Cortex of kidney (tissue), 1 donor: ENCODE results near the gene GPR173.

Source experiments
- DNase-seq: peaks from one replicate; lab custom pipeline; 2025; lab: John Stamatoyannopoulos, UW

Gene GPR173

GRCh38 chrX:53089224-53089842, 40.7 kb downstream of the GPR173 start:
- DNase-seq: no peak

DNA sequence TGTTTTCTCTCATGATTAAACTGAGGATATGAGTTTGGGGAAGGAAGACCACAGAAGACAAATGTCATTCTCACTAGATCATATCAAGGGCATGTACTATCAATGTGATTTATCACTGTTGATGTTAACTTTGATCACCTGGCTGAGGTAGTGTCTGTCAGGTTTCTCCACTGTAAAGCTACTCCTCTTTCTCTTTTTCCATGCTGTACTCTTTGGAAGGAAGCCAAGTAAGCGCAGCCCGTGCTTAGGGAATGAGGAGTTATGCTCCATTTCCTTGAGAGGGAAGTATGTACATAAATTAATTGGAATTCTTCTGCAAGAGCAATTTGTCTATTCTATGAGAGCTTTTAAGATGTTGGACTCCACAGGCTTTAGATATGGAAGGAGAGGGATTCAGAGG, 41.3 kb downstream of the GPR173 start:
- DNase-seq: no peak

GRCh38 chrX:53091354-53091753, 42.8 kb downstream of the GPR173 start:
- DNase-seq: no peak

GRCh38 chrX:53093177-53093655, 44.6 kb downstream of the GPR173 start:
- DNase-seq: no peak

DNA sequence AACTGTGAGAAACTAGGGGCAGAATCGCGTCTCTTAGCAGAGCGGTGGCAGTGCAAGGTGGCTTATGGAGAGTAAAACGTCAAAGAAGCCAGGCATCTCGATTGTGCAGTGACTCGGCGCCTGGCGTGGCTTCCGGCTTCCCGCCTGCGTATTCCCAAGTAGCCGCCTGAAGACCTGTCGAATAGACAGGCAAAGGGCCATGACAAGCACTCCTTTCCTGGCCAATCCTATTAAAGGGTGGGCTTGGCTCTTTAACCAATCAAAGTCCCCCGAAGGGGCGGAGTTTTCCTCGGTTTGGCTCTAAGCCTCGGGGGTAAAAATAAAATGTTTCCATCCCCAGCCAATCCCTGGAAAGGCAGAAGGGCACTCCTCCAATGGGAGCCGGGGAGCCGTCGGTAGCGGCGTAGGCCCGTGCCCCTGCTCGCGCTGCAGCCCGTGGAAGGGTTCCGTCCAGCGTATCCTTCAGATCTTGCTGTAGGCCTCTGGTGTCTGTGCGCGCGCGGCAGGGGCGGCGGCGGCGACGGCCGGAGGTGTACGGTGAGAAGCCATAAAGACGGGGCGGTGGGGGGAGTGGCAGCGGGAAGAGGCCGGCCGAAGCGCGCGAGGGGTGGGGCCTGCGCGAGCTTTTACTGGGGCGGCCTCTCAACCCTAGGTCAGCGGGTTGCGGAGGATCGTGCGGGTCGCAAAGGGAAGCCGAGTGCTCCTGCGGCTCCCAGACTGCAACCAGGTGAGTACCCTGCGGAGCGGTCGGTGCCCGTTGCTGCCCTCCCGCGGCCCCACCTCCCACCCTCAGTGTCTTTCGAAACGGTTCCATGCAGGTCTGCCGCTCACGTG, 45.4 kb downstream of the GPR173 start, which contains the start of gene KANTR:
Gene KANTR, plus strand, starts transcription at position 395 of the 834 bp plus-strand sequence. CDS start 30,131 bp downstream, outside the sequence.
- peak; percentile 5 for DNase-seq

- no peak for DNase-seq
Measured at GRCh38 chrX:53094582-53094905, 46.0 kb downstream of the GPR173 start.

DNA sequence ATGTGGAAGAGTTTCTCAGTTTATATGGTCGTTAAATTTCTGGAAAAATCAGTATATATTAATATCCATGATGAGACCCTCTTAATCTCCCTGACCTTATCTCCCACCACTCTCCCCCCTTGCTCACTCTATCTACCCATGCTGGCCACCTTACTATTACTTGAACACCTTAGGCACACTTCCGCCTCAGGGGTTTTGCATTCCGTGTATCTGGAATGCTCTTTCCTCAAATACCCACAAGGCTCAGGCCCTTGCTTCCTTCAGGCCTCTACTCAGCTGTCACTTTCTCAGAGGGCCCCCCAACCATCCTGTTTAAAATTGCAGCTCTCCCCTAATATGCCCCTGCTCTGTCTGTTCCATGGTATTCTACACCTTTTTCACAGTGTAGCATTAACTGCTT, 47.2 kb downstream of the GPR173 start:
- no peak for DNase-seq

GRCh38 chrX:53114864-53115549, 66.4 kb downstream of the GPR173 start:
- DNase-seq: no peak

DNA sequence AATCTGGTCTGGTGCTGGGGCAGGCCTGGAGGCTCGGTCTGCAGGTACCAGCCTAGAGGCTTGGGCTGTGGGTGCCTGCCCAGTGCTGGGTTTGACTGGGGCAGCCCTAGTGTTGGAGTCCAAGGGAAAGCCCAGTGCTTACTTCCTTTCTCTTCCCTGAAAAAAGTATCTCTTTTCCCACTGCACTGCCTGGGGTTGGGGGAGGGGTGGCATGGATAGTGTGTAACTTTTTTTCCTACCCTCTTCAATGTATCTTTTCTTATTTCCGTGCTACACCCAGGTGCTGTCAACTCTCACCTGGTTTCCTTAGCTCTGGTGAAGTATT, 66.9 kb downstream of the GPR173 start:
- no peak for DNase-seq

DNA sequence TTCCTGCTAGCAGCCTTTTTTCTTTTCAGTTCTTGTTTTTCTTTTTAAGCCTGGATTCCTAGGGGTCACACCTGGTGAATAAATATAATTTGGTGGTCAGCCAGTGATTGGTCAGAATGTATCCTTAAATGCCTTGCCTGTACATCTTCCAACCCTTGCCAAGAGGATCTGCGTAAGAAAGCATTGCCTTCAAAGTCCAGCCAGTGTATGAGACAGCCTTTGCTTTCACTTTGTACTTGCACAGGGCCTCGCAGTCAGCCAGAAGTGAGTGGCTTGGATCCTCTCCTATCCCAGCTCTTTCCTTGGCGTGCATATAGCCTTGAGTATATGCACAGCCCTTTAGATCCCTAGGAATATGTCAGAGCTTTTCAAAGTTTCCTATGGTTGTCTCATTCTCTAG, 67.5 kb downstream of the GPR173 start:
- DNase-seq: no peak

DNA sequence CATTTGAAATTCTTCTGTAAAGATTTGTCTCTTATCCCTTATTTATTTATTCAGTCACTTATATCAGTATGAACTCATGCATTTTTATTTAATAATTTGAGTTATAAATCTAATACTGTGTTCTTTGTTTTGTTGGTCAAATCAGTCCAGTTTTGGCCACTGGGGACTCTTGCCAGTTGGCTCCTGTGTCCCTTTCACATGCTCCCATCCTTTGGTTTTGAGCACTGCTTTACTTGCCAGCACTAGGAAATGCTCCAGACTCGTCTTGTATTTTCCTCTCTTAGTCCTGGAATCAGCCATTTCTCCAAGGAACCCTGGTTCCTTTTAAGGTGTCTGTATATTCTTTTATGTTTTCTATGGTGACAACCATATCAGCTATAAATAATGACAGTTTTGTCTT, 73.4 kb downstream of the GPR173 start:
- DNase-seq: no peak

GRCh38 chrX:53125506-53125905, 76.9 kb downstream of the GPR173 start:
- DNase-seq: no peak

DNA sequence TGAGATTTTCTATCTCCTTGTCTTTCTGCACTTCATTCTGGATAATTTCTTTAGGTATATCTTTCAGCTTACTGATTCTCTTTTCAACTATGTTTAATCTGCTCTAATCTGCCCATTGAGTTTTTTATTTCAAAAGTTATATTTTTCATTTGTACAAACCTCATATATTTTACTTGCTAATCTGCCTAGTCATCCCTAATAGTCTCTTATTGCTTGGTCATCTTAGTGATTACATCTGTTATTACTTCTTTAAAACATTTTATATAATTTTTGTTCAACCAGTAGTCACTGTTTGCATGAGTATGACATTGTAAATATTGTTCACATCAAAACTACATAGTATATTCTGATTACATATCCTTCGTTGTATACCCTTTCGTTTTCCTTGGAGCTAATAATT, 77.8 kb downstream of the GPR173 start:
- DNase-seq: no peak

DNA sequence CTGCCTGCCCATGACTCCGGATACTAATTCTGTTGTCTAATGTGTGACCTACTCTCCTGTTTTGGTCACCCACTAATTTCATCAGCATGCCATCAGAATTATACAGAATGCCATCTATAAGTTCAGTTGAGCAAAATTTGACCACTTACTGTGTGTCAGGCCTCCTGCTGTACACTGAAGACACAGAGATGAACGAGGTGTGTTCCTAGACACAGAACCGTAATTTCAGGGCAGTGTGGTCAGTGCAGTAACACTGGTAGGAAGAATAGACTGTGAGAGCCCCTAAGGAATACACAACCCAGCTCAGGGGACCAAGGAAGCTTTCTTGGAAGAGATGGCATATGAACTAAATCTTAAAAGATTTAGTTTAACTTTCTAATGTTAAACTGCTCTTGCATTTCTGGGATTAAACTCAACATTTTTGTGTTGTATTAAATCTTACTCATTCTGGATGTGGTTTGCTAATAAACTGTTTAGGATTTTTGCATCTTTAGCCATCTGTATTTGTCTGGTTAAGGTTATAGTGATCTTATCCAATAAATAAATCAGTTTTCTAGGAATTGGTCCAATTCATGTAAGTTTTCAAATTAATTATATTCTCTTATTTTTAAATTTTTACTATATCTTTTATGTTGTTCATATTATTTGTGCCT, 79.6 kb downstream of the GPR173 start:
- DNase-seq: no peak
